ENCODE data around the gene PLCG2.

DNA sequence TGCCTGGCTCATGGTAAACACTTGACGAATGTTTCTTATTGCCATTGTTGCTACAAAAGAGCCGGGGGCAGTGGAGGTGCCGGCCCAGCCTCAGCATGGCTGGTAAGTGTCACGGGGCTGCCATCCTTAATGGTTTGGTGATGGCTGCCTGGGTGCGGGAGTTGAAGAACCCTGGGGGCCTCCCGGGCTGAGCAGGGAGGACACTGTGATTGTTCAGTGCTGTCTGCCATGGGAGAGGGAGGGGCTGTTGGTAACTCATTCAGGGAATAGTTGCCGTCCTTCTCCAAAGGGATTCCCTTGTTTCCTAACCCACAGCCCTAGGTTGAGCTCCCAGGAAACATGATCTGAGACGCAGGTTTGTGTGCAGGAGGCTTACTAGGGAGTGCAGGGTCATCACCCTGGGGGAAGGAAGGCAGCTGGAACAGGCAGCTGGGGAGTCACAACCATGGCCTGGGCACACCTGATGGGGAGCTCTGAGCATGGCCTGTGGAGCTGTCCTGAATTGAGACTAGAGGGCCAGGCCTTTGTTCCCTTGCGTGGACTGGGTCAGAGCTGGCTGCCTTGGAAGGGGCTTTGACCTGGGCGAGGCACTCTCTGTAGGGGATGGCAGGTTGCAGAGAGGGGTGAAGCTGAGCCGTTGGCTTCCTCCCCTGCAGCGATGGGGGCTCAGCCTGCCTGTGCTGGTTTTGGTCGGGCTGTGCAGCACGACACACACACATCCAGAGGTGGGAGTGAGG is 85.7 kb downstream of the PLCG2 start:
- TF ChIP-seq, protein P1, sequence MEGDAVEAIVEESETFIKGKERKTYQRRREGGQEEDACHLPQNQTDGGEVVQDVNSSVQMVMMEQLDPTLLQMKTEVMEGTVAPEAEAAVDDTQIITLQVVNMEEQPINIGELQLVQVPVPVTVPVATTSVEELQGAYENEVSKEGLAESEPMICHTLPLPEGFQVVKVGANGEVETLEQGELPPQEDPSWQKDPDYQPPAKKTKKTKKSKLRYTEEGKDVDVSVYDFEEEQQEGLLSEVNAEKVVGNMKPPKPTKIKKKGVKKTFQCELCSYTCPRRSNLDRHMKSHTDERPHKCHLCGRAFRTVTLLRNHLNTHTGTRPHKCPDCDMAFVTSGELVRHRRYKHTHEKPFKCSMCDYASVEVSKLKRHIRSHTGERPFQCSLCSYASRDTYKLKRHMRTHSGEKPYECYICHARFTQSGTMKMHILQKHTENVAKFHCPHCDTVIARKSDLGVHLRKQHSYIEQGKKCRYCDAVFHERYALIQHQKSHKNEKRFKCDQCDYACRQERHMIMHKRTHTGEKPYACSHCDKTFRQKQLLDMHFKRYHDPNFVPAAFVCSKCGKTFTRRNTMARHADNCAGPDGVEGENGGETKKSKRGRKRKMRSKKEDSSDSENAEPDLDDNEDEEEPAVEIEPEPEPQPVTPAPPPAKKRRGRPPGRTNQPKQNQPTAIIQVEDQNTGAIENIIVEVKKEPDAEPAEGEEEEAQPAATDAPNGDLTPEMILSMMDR (IDR thresholded peaks at IDR 0.05), result no peak
- TF ChIP-seq POLR2AphosphoS2 (conservative IDR thresholded peaks at IDR 0.05; ENCODE audit: low read length) (no peak), CHD2 (IDR thresholded peaks at IDR 0.05; ENCODE audit: low read length, partially characterized antibody) (no peak), MAZ (IDR thresholded peaks at IDR 0.05; ENCODE audit: borderline replicate concordance, low read depth, low read length) (no peak)
